HuH-7.5 (cell line): Measurements from ENCODE around the gene GMIP.
"Not testable (repeated sequence)": the region's sequence is repeated elsewhere in the genome, so short reads cannot be mapped to it uniquely, and the experiment has no call there.

ENCODE experiments used
- DNase-seq: peaks from one replicate; pipeline ENCODE4 v3.0.0; 2011; ENCODE audit warnings: low spot score

The GMIP gene

DNA sequence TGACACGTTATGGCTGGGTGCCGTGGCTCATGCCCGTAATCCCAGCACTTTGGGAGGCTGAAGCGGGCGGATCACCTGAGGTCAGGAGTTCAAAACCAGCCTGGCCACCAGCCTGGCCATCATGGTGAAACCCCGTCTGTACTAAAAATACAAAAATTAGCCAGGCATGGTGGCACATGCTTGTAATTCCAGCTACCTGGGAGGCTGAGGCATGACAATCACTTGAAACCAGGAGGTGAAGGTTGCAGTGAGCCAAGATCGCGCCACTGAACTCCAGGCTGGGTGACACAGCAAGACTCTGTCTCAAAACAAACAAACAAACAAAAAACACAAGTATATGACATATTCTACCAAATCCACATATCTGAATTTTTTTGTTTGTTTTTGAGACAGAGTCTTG, 36.8 kb downstream of the GMIP start:
- DNase-seq, result not testable (repeated sequence)

DNA sequence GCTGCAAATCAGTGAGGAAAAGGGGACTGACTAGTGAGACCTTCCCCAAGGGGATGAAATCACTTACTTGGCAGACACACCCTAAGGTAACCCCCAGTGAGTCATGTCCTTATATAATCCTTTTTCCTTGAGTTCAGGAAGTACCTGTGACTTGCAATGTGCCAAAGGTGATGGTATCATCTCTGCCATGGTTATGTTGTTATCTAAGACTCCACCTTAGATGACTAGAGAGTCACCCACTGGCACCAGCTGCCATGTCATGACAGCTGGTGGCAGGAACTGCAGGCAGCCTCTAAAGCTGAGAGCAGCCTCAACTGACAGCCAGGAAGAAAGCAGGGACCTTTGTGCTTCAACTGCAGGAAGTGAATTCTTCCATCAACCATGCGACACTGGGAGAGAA, 37.4 kb downstream of the GMIP start:
- DNase-seq, result no peak

DNA sequence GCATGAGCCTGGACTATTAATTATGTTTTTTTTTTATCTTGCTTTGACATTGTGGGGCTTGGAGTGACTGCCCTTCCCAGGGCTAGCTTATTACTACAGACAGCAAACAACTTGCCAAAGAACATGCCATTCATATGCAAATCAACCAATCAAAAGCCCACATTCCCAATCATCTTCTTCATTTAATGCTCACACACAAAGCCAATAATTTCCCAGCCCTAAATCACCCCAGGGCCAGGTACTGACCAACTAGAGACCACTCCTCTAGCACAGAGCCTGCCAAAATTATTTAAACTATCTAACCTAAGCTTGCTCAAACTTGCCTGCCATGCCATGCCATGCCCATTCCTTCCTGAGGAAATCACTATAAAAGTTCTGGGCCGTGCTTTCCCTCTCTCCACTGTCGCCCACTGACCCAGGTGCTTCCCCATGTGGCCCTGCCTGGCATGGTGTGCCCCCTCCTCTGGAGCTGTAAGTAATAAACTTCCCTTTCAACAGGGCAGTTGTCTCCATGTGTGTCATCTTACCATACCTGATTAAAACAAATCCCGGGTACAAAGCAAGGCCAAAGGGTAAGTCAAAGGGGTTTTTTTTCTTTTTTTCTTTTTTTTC, 40.6 kb downstream of the GMIP start:
- no peak for DNase-seq

DNA sequence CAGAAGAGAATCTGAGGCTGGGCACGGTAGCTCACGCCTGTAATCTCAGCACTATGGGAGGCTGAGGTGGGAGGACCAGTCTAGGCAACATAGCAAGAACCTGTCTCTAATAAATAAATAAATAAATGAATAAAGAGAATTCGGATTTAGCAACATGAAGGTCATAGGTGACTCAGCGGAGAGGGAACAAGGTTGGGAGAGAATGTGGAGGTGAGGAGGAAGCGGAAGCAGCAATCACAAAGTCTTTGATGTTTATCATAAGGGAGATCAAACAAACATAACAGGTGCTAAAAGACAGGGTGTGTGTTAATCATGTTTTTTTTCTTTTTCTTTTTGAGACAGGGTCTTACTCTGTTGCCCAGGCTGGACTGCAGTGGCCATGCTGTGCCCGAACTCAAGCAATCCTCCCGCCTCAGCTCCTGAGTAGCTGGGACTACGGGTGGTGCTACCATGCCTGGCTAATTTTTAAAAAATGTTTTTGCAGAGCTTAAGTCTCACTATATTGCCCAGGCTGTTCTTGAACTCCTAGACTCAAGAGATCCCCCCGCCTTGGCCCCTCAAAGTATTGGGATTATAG, 41.2 kb downstream of the GMIP start:
- DNase-seq, result no peak

DNA sequence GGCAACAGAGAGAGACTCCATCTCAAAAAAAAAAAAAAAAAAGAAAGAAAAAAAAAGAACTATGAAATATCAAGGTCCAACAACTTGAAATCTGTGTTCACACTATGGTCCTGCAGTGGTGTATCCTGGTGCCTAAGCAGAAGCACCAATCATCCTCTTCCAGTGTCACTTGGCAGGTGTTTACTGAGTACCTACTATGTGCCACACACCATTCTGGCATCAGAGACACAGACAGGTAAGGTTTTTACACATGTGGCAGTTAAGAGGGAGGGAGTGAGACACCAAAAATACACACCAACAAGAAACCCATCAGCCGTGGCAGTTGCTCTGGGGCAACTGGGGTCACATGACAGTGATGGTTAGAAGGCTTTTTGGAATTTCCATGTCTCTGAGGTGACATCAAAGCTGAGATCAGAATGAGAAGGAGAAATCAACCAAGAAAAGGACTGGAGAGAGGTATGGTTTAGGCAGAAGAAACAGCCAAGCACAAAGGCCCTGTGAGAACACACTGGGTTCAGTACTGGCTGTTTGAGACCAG, 42.6 kb downstream of the GMIP start:
- no peak for DNase-seq

DNA sequence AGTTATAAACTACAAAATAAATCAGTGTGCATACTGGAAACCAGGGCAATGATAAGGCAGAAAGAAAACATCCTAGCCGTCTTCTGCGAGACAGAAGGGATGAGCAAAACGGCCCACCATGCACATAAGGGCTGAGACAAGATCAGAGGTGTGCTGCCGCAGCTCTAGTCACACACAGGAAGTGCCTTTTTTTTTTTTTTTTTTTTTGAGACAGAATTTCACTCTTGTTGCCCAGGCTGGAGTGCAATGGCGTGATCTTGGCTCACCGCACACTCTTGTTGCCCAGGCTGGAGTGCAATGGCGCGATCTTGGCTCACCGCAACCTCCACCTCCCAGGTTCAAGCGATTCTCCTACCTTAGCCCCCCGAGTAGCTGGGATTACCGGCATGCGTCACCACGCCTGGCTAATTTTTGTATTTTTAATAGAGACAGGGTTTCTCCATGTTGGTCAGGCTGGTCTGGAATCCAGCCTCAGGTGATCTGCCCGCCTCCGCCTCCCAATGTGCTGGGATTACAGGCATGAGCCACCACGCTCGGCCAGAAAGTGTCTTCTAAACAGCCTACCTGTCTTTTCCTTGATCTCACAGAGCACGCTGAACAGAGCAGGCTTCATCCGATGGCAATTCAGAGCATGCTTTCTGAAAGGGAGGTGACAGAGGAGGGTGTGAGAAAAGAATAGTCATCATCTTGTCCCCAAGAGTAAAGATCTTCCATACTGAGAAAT, 44.6 kb downstream of the GMIP start:
- DNase-seq, result not testable (repeated sequence)

DNA sequence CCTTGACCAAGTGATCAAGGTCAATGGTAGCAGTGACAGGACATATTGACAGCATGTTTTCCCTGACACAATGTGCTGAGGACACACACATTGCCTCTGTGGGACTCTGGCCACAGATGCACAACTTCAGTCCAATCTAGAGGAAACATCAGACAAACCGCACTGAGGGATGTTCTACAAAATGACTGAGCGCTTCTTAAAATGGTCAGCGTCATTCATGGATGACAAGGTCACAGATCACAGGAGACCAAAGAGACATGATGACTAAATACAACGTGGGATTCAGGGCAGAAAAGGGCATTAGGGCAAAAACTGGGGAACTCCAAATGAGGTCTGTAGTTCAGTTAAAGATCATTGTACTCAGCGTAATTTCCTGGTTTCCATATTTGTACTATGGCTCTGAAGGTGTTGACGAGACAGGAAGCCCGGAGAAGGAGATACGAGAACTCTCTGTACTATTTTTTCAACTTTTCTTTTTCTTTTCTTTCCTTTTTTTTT, 45.6 kb downstream of the GMIP start:
- no peak for DNase-seq

DNA sequence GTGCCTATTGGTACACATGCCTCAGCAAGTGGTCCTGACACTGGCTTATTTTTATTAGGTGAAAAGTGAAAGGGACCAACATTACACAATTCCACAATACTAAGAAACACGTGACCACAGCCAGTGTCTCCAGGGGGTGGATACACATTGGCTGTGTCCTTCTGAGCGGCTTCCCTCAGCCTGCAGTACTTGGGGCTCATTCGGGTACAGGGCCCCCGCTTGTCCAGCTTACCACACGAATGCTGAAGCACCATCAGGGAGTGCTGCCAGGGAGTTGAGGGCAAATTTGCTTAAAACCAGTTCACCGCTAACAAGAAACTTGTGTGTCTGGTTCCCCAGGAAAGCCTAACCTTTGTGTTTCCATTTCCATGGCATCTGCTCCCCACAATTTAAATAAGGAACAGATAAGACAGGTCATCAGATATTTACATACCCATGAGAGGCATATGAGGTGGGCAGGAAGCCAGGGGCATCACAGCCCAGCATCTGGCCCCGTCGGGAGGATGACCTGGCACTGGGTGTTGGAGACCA, 48.2 kb downstream of the GMIP start:
- DNase-seq, result no peak

DNA sequence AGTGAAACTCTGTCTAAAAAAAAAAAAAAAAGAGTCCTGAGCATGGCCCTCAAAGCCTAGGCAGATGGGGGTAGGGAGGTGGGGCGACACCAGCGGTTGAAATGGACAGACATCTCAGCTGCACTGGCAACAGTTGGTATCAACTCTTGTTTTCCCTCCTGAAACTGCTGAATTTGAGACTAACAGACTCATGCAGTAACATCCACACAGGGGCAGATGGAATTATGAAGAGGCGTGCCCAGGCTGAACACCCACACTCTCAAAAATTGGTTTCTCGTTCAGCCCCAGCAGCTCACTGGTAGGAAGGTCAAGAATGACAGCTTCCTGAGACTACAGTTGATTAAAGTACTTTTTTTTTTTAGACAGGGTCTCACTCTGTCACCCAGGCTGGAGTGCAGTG, 49.1 kb downstream of the GMIP start:
- no peak for DNase-seq

DNA sequence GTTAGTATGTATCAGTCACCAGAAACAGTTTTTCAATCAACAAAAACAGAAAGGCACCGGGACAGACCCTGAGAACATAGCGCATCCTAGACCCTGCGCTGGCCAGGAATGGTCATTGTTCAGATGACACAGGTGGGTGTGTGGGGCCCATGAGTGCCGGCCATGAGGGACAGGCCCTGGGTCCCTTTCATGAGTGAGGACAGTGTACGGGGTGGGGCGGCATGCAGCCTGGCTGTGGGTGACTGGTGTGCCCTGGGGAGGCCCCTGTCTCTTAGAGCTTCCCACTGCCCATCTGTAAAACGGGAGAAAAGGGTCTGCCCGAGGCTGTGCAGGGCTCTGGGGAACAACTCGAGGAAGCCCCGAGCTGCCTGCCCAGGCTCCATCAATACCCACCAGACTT, 50.8 kb downstream of the GMIP start:
- DNase-seq, result no peak

DNA sequence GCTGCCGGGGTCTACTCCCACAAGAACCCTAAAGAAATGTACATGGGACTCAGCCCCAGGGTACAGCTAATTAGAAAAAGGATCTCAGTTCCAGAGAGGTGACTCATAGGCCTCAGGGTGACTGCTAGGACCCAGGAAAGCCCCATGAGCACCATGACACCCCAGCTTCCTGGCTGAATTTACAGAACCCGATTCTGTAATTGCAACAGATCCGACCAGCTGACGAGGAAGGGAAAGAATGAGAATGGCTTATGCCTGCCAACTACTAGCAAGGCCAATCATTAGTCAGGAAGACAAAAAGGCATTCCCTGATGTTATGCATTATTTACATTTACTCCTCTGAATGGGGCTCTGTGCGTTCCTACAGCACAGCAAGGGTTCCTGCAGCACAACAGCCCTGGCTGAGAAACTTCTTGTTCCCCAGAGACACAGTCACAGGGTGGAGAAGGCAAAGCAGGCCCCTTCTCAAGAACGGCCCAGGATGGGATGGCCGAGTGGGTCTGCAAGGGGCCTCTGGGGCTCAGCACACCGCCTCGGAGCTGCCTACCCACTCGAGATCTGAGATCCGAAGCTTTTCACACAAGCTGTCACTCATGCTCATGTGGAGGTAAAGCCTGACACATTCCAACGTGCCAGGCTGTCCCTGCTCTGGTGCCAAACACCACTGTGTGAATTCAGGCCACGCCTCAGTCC, 52.2 kb downstream of the GMIP start:
- no peak for DNase-seq

DNA sequence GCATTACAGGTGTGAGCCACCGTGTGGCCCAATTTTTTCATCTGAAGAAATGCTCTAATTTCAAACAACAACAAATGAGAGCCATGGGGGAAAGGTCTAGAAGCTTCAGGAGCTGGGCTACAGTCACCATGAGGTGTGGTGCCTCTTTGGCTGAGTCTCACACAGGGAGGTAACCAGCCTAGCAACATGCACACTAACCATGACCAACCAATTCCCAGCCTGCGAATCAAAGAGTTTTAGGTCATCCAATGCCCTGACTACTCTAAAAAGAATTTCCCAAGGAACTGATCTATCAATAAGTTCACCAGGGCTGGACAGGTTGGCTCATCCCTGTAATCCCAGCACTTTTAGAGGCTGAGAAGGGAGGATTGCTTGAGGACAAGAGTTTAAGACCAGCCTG, 54.9 kb downstream of the GMIP start:
- DNase-seq, result no peak

DNA sequence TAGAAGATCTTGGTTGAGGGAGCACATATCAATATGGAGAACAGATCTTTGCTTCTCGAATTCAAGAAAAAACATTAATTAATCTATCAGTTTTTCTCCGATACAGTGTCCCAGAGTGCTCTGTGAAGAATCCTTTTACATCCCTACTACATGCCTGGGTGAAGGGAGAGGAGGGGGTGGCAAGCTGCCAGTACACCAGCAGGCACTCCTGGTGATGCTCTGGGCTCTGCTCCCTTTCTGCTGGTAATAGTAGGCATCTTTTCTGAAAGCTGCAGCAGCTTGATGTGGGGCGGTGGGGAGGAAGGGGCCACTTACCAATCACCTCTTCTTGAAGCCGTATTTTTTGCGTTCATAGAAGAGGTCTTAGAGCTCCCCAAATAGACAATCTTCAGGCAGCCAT, 55.7 kb downstream of the GMIP start:
- DNase-seq, result no peak

DNA sequence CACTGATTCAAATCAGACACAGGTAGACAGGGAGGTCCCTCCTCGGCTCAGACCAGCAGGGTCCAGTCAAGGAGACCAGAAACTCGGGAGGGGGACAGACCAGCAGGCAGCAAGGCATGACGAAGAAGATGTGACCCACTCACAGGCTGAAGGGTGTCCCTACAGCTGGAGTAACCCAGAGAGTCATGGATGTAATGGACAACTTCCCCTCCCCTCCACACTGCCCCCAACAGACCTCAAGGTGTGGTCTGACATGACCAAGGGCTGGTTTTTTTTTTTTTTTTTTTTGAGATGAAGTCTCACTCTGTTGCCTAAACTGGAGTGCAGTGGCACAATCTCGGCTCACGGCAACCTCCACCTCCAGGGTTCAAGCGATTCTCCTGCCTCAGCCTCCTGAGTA, 59.1 kb downstream of the GMIP start:
- DNase-seq, result no peak

DNA sequence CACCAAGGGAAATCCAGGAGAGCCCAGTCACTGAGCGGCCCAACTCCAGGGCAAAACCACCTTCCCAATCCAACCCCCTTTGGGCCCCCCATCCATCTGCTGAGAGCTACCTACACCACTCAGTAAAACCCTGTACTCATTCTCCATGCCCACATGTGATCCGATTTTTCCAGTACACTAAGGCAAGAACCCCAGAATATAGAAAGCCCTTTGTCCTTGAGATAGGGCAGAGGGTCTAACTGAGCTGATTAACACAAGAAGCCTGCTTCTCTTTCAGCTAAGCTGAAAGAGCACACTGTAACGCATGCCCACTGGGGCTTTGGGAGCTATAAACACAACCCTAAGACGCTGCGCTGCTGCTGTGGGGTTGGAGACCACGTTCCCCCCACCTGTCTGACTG, 61.0 kb downstream of the GMIP start:
- DNase-seq, result no peak

DNA sequence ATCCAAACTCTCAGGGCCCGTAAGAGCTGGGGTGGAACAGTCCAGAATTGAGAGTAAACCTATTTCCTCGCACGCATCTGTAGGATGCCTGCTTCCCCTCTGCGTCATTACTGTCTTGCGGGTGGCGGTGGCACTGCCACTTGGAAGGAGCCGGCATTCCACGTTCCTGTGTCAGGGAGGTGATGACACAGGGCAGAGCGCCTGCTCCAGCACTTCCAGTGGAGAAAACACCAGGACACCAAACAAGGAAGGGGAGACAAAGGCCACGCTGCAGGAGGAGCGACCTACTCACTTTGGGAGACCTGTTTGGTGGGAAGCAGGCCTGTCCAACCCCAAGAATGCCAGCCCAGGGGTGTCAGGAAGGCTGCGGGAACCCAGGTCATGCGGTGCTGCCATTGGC, 62.1 kb downstream of the GMIP start:
- DNase-seq, result no peak

DNA sequence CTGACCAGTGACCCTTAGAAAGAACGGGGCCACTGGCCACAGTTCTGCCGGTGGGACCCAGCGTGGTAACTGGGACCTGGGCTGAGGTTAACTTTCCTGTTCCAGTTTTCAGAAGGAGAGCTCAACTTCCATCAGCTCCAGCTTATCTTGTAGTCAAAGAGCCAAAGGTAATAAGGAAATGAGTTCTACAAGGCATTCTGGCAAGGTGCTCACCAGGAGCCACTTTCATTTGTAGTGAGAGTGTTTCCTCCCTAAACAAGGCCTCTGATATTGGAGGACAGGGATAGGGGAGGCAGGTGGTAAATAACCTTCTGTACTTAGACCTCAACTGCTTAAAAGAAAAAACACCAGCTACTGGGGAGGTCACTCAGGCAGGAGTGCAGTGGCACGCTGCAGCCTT, 63.0 kb downstream of the GMIP start:
- DNase-seq, result no peak

DNA sequence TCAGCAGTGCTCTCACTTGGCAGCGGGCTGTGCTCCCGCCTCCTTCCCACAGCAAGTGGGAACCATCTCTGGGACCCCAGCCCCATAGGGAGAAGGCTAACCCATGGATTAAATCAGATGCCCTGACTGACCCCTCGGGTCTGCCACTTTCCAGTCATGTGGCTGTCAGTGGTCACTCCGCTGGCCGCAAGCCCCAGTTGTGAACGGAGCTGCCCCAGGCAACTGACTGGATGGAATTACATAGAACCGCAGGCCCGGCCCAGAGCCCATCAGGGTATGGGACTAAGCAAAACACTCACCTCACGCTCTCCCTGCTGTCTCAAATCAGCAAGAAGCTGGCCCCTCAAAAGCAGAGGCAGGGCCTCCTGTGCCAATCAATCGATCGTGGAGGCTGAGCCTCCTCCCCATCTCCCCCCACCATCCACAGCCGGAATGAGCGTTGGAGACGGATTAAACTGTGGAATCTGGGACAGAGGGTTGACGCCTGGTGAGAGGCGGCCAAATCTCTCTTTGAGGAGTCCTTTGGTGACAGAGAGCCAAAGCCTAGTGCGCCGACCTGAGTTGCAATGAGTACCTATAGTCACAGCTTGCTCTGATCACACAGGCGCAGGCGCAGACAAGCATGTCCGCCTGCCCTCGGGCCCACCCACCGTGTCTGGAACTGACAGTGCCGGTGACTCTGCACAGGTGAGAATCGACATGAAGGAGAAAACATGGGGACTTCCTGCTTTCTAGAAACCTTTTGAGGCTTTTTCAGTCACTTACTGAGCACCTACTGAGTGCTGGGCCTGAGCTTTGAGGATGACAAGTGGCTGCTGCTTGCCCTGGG, 63.7 kb downstream of the GMIP start:
- DNase-seq, result no peak
